ENCODE measurements around the gene STING1.
"Not testable (repeated sequence)": the region's sequence is repeated elsewhere in the genome, so short reads cannot be mapped to it uniquely, and the experiment has no call there.

- TF ChIP-seq CTCF (conservative IDR thresholded peaks at IDR 0.05; ENCODE audit: low read length); EZH2phosphoT487 (IDR thresholded peaks at IDR 0.05; ENCODE audit: borderline replicate concordance): not testable (repeated sequence)
Measured at GRCh38 chr5:139503879-139504278, 21.3 kb upstream of the STING1 start.
